Smooth muscle cell (in vitro differentiated cells): ENCODE measurements around the gene MFAP2. TPM values are rescaled to one million over a fixed set of nuclear protein-coding genes. Genes with fewer than 3 reads are reported as not detected.
A peak's percentile ranks its signal among the peaks of the same experiment; 100 is the strongest.

ENCODE experiments used
- DNase-seq: peaks from one replicate; lab custom pipeline; 2025; ENCODE audit not compliant: unreplicated experiment; lab: John Stamatoyannopoulos, UW
- H2AFZ ChIP-seq: fragments of 200-600 bp; sonication (generic); 2 replicates; pipeline ENCODE4 v1.6.0; 2016; ENCODE audit warnings: antibody characterized with exemption, low read depth, mild to moderate bottlenecking
- H3F3A ChIP-seq: fragments of 200-600 bp; sonication (generic); 2 replicates; pipeline ENCODE4 v1.6.0; 2017; ENCODE audit warnings: antibody characterized with exemption, low read depth
- H3K27ac ChIP-seq: fragments of 200-600 bp; sonication (generic); 2 replicates; pipeline ENCODE4 v1.5.1; 2016; ENCODE audit warnings: low read depth, mild to moderate bottlenecking
- H3K27me3 ChIP-seq: fragments of 200-600 bp; sonication (generic); 2 replicates; pipeline ENCODE4 v1.6.1; 2016; ENCODE audit warnings: low read depth, mild to moderate bottlenecking
- H3K36me3 ChIP-seq: fragments of 200-600 bp; sonication (generic); 2 replicates; pipeline ENCODE4 v1.5.1; 2016; ENCODE audit warnings: low read depth
- H3K4me1 ChIP-seq: fragments of 200-600 bp; sonication (generic); 2 replicates; pipeline ENCODE4 v1.5.1; 2016; ENCODE audit warnings: low read depth
- H3K4me2 ChIP-seq: fragments of 200-600 bp; sonication (generic); 2 replicates; pipeline ENCODE4 v1.6.0; 2016; ENCODE audit warnings: mild to moderate bottlenecking
- H3K4me3 ChIP-seq: fragments of 200-600 bp; sonication (generic); 2 replicates; pipeline ENCODE4 v1.5.1; 2016; ENCODE audit warnings: mild to moderate bottlenecking
- H3K79me2 ChIP-seq: fragments of 200-600 bp; sonication (generic); 2 replicates; pipeline ENCODE4 v1.6.0; 2016; ENCODE audit warnings: low read depth, mild to moderate bottlenecking
- H3K9ac ChIP-seq: fragments of 200-600 bp; sonication (generic); 2 replicates; pipeline ENCODE4 v1.6.0; 2016; ENCODE audit warnings: low read depth
- H3K9me3 ChIP-seq: fragments of 200-600 bp; sonication (generic); replicated peaks from 2 replicates; pipeline ENCODE4 v1.5.1; 2016; ENCODE audit warnings: low read depth
- H4K20me1 ChIP-seq: fragments of 200-600 bp; sonication (generic); 2 replicates; pipeline ENCODE4 v1.6.0; 2016; ENCODE audit warnings: low read depth
- WGBS: methylation state at CpG from one replicate; pipeline ENCODE4 v1.1.7; 2016; ENCODE audit warnings: low lambda C conversion rate; 5-methylcytosine and 5-hydroxymethylcytosine counted together
- polyA plus RNA-seq: library from polyadenylated mRNA; unstranded; fragments of >200 nt; fragmentation: Nextera tagmentation; extraction: Ambion mirVana; gene quantifications from 2 replicates; pipeline ENCODE4 v1.2.1, GENCODE V29; 2016
- total RNA-seq: library from RNA; depleted of rRNA; stranded (reverse); fragments of >200 nt; gene quantifications from 2 replicates; pipeline ENCODE4 v1.2.3, GENCODE V29; 2014
- TF ChIP-seq, protein P1 (sequence below): fragments of 200-600 bp; sonication (generic); IDR thresholded peaks from 2 replicates; pipeline ENCODE4 v1.5.1; 2017; ENCODE audit warnings: borderline replicate concordance, mild to moderate bottlenecking, antibody characterized with exemption; ENCODE audit not compliant: insufficient read depth, poor library complexity, severe bottlenecking

The MFAP2 gene
- total and polyA plus RNA-seq, 2 experiments from 2014 or later = 325 to 885 TPM

DNA sequence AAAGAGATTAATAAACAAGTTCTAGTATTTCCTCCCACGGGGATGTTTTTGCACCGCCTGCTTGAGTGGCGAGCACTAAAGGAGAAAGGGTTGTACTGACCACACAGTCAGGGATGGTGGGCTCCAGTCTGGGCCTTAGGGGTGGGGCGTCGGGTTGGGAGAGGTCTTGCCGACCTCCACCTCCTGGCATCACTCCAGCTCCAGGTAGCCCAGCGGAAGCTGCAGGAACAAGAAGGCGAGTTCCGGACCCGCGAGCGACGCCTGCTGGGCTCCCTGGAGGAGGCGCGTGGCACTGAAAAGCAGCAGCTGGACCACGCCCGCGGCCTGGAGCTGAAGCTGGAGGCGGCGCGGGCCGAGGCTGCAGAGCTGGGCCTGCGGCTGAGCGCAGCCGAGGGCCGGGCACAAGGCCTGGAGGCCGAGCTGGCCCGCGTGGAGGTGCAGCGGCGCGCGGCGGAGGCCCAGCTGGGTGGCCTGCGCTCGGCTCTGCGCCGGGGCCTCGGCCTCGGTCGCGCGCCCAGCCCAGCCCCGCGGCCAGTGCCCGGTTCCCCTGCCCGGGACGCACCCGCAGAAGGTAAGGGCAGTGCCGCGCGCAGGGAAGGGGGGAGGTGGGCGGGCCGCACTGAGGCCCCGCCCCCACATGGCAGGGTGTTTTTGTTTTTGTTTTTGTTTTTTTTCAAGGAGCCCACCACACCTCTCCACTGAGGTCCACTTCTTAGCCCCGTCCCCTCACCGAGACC lies 19.7 kb downstream of the MFAP2 start:
- WGBS = 13% methylated on average over 32 of the region's 57 CpGs
- Histone ChIP-seq H3K4me1 (no peaks in the 10 kb centered on the region), H3K4me3 (peak overlapping the region; percentile 48), H3K9ac (no peak overlapping the region), H3K79me2 (no peaks in the 10 kb centered on the region), H3K27me3 (no peaks in the 10 kb centered on the region), H3F3A (no peaks in the 10 kb centered on the region), H3K27ac (no peak overlapping the region), H3K9me3 (no peaks in the 10 kb centered on the region), H3K36me3 (no peaks in the 10 kb centered on the region), H2AFZ (no peak overlapping the region), H4K20me1 (no peaks in the 10 kb centered on the region), H3K4me2 (peak overlapping the region; percentile 58)
- DNase-seq = peak; percentile 44
- TF ChIP-seq, protein P1, sequence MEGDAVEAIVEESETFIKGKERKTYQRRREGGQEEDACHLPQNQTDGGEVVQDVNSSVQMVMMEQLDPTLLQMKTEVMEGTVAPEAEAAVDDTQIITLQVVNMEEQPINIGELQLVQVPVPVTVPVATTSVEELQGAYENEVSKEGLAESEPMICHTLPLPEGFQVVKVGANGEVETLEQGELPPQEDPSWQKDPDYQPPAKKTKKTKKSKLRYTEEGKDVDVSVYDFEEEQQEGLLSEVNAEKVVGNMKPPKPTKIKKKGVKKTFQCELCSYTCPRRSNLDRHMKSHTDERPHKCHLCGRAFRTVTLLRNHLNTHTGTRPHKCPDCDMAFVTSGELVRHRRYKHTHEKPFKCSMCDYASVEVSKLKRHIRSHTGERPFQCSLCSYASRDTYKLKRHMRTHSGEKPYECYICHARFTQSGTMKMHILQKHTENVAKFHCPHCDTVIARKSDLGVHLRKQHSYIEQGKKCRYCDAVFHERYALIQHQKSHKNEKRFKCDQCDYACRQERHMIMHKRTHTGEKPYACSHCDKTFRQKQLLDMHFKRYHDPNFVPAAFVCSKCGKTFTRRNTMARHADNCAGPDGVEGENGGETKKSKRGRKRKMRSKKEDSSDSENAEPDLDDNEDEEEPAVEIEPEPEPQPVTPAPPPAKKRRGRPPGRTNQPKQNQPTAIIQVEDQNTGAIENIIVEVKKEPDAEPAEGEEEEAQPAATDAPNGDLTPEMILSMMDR = peak; percentile 81

DNA sequence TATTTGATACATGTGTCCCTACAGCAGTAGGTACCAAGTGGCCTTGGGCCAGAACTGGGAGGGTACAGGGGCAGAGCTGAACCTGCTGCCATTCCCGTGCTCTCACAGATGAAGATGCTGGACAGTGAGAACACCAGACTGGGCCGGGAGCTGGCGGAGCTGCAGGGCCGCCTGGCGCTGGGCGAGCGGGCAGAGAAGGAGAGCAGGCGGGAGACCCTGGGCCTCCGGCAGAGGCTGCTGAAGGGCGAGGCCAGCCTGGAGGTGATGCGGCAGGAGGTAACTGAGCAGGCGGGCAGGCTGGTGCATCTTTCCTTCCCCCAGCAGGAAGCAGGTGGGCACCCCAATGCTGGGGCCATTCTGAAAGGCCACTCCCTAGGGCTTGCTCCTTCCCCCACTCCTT lies 21.9 kb downstream of the MFAP2 start:
- Histone ChIP-seq H3K36me3 (no peaks in the 10 kb centered on the region), H3K4me1 (no peaks in the 10 kb centered on the region), H2AFZ (no peak overlapping the region), H3K79me2 (no peaks in the 10 kb centered on the region), H3K27me3 (no peaks in the 10 kb centered on the region), H3K9me3 (no peaks in the 10 kb centered on the region), H3K9ac (no peak overlapping the region), H3K4me3 (no peak overlapping the region), H3K27ac (no peak overlapping the region), H4K20me1 (no peaks in the 10 kb centered on the region), H3K4me2 (no peak overlapping the region), H3F3A (no peaks in the 10 kb centered on the region)
- no peak for DNase-seq
- TF ChIP-seq, protein P1 = no peak
- WGBS = 99% methylated on average over 9 of the region's 12 CpGs

DNA sequence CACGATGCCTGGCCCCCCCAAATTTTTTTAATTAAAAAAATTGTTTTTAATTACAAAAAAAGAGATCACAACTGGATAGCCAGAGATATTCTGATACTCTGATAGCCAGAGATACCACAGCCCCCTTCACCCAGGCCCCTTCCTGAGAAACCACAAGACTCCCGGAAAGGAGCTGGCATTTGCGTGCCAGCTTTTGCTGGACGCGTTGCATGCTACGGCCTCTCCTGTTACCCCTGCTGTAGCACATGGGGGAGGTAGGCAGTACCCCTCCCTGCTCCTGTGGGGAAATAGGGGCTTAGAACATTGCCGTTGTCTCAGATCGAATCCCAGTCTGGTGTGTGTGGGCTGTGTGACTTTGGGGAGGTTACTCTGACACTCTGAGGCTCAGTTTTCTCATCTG lies 22.7 kb downstream of the MFAP2 start:
- H3K4me3 ChIP-seq = no peak overlapping the region
- no peaks in the 10 kb centered on the region for H3K79me2 ChIP-seq
- no peaks in the 10 kb centered on the region for H3F3A ChIP-seq
- H3K9ac ChIP-seq = no peak overlapping the region
- 98% methylated on average over 8 of the region's 8 CpGs for WGBS
- H3K4me1 ChIP-seq = no peaks in the 10 kb centered on the region
- no peaks in the 10 kb centered on the region for H3K36me3 ChIP-seq
- TF ChIP-seq, protein P1 = no peak
- no peak for DNase-seq
- no peak overlapping the region for H2AFZ ChIP-seq
- no peaks in the 10 kb centered on the region for H3K9me3 ChIP-seq
- no peaks in the 10 kb centered on the region for H3K27me3 ChIP-seq
- no peak overlapping the region for H3K27ac ChIP-seq
- H4K20me1 ChIP-seq = no peaks in the 10 kb centered on the region
- no peak overlapping the region for H3K4me2 ChIP-seq

GRCh38 chr1:16956775-16957174 lies 23.6 kb downstream of the MFAP2 start:
- Histone ChIP-seq H2AFZ (no peak overlapping the region), H3K9ac (no peak overlapping the region), H3K9me3 (no peaks in the 10 kb centered on the region), H3K79me2 (no peaks in the 10 kb centered on the region), H3K27ac (no peak overlapping the region), H3K4me3 (no peak overlapping the region), H3K27me3 (no peaks in the 10 kb centered on the region), H3F3A (no peaks in the 10 kb centered on the region), H3K4me2 (no peak overlapping the region), H3K36me3 (no peaks in the 10 kb centered on the region), H4K20me1 (no peaks in the 10 kb centered on the region), H3K4me1 (no peaks in the 10 kb centered on the region)
- 91% methylated on average over 8 of the region's 8 CpGs for WGBS
- no peak for DNase-seq
- TF ChIP-seq, protein P1 = no peak
